Activated CD4-positive, alpha-beta T cell treated with anti-CD3 and anti-CD28 coated beads for 48 hours (primary cell): Measurements from ENCODE around the gene GFRA1.

Experiments
- DNase-seq: peaks from one replicate; pipeline ENCODE4 v3.0.0-alpha.2; 2020

GFRA1 gene

GRCh38 chr10:116121640-116122525 lies 151.1 kb downstream of the GFRA1 start:
- no peak for DNase-seq

GRCh38 chr10:116120688-116121455 lies 152.1 kb downstream of the GFRA1 start:
- peak; percentile 3 for DNase-seq

GRCh38 chr10:116118847-116119246 lies 154.2 kb downstream of the GFRA1 start:
- DNase-seq, result no peak

- no peak for DNase-seq
Measured at GRCh38 chr10:116115797-116116196, 157.2 kb downstream of the GFRA1 start.

- DNase-seq, result no peak
Measured at GRCh38 chr10:116115036-116115641, 157.9 kb downstream of the GFRA1 start.

- no peak for DNase-seq
Measured at GRCh38 chr10:116113721-116114501, 159.1 kb downstream of the GFRA1 start.

- DNase-seq, result no peak
Measured at GRCh38 chr10:116112232-116113231, 160.5 kb downstream of the GFRA1 start.

GRCh38 chr10:116111483-116112095 lies 161.4 kb downstream of the GFRA1 start:
- DNase-seq, result no peak

GRCh38 chr10:116110736-116111135 lies 162.3 kb downstream of the GFRA1 start:
- DNase-seq, result no peak

- DNase-seq, result no peak
Measured at GRCh38 chr10:116109881-116110280, 163.1 kb downstream of the GFRA1 start.

- DNase-seq, result no peak
Measured at GRCh38 chr10:116109481-116109880, 163.5 kb downstream of the GFRA1 start.

GRCh38 chr10:116108095-116108494 lies 164.9 kb downstream of the GFRA1 start:
- DNase-seq, result no peak

- DNase-seq, result no peak
Measured at GRCh38 chr10:116106611-116107010, 166.4 kb downstream of the GFRA1 start.

- DNase-seq, result no peak
Measured at GRCh38 chr10:116105264-116105663, 167.7 kb downstream of the GFRA1 start.

- no peak for DNase-seq
Measured at GRCh38 chr10:116104210-116104932, 168.6 kb downstream of the GFRA1 start.

GRCh38 chr10:116103668-116104067 lies 169.3 kb downstream of the GFRA1 start:
- DNase-seq, result no peak

- DNase-seq, result no peak
Measured at GRCh38 chr10:116101616-116102315, 171.2 kb downstream of the GFRA1 start.

GRCh38 chr10:116100984-116101383 lies 172.0 kb downstream of the GFRA1 start:
- no peak for DNase-seq

- DNase-seq, result no peak
Measured at GRCh38 chr10:116099023-116099420, 174.0 kb downstream of the GFRA1 start.
